ENCODE data around the gene PPP2CA.
"Not testable (repeated sequence)": the region's sequence is repeated elsewhere in the genome, so short reads cannot be mapped to it uniquely, and the experiment has no call there.

Gene PPP2CA

DNA sequence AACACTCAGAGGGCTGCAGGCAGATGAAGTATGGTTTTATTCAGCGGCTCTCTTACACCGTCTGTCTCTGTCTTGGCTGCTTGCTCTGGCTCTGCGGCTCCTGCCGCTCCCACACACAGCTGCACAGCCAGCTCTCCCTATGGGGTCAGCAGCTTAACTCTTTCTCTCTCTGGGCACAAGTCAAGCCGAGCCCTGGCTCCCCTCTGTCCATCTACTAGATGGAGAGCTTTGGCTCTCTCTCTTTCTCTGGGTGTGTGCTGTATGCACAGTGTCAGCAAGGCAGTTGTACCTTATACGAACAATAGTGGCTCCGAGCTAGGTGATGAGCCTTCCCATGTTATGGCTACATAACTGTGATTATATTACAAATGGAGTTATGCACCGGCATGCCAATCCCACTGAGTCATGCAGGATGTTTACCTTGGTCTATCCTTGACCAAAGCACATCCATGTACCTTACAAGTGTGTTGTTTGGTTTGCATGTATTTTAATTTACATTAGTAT, 19.3 kb upstream of the PPP2CA start:
- DNase-seq = no peak

GRCh38 chr5:134242146-134242545, 16.3 kb upstream of the PPP2CA start:
- no peak for DNase-seq

- DNase-seq = no peak
Measured at GRCh38 chr5:134240421-134240962, 14.6 kb upstream of the PPP2CA start.

DNA sequence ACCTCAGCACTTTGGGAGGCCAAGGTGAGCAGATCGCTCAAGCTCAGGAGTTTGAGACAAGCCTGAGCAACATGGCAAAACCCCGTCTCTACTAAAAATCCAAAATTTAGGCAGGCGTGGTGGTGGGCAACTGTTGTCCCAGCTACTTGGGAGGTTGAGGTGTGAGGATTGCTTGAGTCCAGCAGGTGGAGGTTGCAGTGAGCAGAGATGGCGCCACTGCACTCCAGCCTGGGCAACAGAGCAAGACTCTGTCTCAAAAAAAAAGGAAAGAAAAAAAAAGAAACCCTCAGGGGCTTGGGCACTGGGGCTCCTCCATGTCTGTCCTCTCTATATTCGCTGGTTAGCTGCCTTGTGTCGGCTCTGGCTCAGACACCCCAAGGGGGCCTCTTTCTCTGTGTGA, 10.9 kb upstream of the PPP2CA start:
- DNase-seq = no peak

GRCh38 chr5:134236318-134236717, 10.4 kb upstream of the PPP2CA start:
- DNase-seq = no peak

DNA sequence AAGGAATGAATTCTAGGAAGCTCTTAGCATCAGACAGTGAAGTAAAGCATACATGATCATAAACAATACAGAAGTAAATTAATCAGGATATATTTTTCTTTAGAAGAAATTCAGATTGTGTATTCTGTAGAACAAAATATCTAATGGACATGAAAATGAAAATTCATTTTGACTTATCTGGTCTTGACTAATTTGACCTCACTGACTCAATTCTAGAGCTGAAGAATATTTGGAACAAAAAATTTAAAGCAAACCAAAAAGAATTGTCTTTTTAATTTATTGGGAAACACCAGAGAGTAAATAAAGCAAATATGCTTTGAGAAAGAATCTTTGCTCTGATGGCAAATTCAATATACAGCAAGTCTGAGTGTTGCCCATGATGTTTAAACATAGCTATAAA, 2.8 kb upstream of the PPP2CA start:
- DNase-seq = no peak

DNA sequence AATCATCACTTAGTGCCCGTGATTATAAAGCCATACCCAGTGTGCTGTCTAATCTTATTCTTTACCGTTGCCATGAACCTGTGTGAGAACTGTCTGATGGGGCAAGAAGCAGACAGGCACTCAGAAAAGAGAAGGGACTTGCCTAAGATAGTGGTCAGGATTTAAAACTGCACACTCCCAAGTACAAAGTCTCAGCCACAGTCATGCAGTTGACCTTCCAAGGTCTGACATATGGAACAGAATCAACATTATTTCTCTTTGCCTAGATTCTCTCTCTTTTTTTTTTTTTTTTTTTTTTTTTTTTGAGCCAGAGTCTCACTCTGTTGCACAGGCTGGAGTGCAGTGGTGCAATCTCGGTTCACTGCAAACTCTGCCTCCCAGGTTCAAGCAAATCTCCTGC, 1.9 kb upstream of the PPP2CA start:
- DNase-seq = no peak

GRCh38 chr5:134227259-134227658, 1.4 kb upstream of the PPP2CA start:
- DNase-seq = no peak

- no peak for DNase-seq
Measured at GRCh38 chr5:134226441-134227192, 744 bp upstream of the PPP2CA start.

- DNase-seq = peak; percentile 75 to 88 (median 78)
Measured at GRCh38 chr5:134224888-134225779, 739 bp downstream of the PPP2CA start.

- DNase-seq = peak; percentile 22 to 37 (median 36)
Measured at GRCh38 chr5:134223406-134224248, 2.2 kb downstream of the PPP2CA start.

- DNase-seq = not testable (repeated sequence)
Measured at GRCh38 chr5:134221690-134222089, 4.2 kb downstream of the PPP2CA start.

DNA sequence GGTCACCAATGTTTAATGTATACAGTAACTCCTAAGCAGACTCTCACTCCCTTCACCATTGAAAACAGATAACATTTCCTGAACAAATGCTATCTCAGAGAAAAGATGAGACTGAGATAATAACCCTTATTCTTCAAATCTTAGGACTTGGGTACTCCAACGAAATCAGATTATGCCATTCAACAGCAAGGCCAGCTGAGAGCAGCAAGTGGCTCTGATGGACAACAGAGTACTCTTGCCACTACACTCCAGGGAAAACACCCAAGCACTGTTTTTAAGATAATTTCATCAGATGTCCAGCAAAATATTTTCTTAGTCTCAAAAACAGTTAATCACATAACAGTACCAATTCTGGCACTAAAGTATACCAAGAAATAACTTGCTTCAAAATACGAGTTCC, 10.1 kb downstream of the PPP2CA start:
- DNase-seq = no peak

GRCh38 chr5:134211263-134212031, 14.4 kb downstream of the PPP2CA start:
- DNase-seq = not testable (repeated sequence)

- no peak for DNase-seq
Measured at GRCh38 chr5:134209477-134210245, 16.2 kb downstream of the PPP2CA start.

GRCh38 chr5:134207696-134208095, 18.2 kb downstream of the PPP2CA start:
- peak; percentile 34 to 78 (median 74) for DNase-seq

DNA sequence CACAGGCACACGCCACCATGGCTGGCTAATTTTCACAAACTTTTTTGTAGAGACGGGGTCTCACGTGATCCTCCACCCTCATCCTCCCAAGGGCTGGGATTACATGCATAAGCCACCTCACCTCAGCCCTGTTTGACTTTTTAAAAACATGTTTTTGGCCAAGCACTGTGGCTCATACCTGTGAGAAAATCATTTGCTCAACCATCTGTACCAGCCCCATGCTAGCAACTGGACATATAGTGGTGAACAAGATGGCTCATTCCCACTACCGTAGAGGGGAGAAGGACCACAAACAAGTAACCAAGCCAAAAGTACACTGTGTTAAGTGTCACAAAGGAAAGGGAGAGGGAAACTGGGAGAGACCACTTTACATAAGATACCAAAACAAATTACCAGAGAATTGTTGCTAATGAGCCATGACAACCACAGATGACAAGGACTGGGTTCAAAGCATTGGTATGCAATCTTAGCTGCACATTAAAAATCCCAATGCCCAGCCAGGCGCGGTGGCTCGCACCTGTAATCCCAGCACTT, 19.2 kb downstream of the PPP2CA start:
- no peak for DNase-seq

DNA sequence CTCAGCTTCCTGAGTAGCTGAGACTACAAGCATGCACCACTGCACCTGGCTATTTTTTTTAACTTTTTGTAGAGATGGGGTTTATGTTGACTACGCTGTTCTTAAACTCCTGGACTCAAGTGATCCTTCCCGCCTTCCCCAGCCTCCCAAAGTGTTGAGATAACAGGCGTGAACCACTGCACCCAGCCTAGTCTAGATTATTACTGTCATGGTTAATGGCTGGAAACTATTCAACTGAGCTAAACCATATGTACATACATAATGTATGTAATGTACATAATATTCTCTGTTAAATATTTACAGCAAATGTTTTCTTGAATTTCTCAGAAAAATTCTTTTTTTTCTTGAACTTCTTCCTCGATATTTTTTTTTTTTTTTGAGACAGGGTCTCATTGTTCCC, 21.3 kb downstream of the PPP2CA start:
- DNase-seq = no peak

DNA sequence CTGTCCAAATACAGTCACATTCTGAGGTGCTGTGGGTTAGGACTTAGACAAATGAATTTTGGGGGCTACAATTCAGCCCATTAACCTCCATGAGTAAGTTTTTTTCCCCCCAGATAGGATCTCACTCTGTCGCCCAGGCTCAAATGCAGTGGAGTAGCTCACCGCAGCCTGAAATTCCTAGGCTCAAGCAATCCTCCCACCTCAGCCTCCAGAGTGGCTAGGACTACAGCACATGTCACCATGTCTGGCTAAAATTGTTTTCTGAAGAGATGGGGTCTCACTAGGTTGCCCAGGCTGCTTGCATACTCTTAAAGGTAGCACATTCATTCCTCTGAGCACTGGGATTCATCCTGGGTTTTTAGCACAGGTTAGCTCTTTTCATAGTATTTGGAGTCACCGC, 22.2 kb downstream of the PPP2CA start:
- no peak for DNase-seq

DNA sequence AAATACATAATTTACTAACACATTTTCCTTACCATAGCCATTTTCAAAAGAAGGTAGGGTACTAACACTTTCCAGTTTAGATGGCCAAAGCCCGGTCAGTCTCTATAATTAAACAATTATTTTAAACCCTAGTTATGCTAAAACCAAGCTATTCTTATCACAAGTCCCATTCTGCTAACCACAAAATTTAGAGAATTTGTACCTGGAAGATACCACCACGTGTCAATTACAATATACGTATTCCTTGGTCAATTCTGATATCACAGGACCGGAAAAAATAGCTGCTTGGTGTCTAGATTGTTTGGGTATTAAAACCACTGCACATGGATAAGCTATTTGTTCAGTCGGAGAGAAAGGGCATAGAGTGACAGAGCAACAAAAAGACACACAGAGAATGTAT, 30.2 kb downstream of the PPP2CA start:
- DNase-seq = no peak

DNA sequence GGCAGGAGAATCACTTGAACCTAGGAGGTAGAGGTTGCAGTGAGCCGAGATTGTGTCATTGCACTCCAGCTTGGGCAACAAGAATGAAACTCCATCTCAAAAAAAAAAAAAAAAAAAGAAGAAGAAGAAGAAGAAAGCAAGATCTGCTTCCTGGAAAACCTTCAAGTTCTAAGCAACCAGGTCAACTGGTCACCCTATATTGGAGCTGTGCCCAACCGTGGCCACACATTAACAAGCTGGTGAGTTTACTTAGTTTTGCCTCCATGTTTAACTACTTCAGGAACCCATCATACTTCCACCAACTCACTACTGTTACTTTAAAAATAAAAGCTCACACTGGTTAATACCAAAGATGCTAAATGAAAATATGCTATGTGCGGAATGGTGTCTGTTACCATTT, 36.8 kb downstream of the PPP2CA start:
- no peak for DNase-seq
